IgD-negative memory B cell (primary cell): ENCODE measurements around the gene NUDCD3. TPM values are rescaled to one million over a fixed set of nuclear protein-coding genes. Genes with fewer than 3 reads are reported as not detected.

Experiments used
- H3K27ac Mint-ChIP-seq, 3 donors: one replicate each; pipeline ENCODE4 v1.8.0; 2020 to 2022; ENCODE audit warnings: mild to moderate bottlenecking in 3 of 3, mixed read lengths in 3 of 3, moderate library complexity in 1 of 3
- H3K27me3 Mint-ChIP-seq: one replicate; pipeline ENCODE4 v1.8.0; 2021; ENCODE audit warnings: mixed read lengths
- H3K36me3 Mint-ChIP-seq: one replicate; pipeline ENCODE4 v1.8.0; 2020; ENCODE audit warnings: mild to moderate bottlenecking, mixed read lengths
- H3K4me1 Mint-ChIP-seq, 3 donors: one replicate each; pipeline ENCODE4 v1.8.0; 2020 to 2022; ENCODE audit warnings: mixed read lengths in 3 of 3, mild to moderate bottlenecking in 1 of 3
- H3K4me3 Mint-ChIP-seq, 4 donors: one replicate each; pipeline ENCODE4 v1.8.0; 2020 to 2022; ENCODE audit warnings: mild to moderate bottlenecking in 4 of 4, mixed read lengths in 4 of 4, moderate library complexity in 3 of 4
- H3K9me3 Mint-ChIP-seq, 3 donors: one replicate each; pipeline ENCODE4 v1.8.0; 2020 to 2021; ENCODE audit warnings: mixed read lengths in 3 of 3, mild to moderate bottlenecking in 1 of 3
- polyA plus RNA-seq: library from polyadenylated mRNA; unstranded; fragments of 300-500 nt; fragmentation: Illumina TruSeq; gene quantifications from one replicate; pipeline ENCODE4 v1.2.3, GENCODE V29; 2021

Gene NUDCD3
- 57.4 TPM for polyA plus RNA-seq

DNA sequence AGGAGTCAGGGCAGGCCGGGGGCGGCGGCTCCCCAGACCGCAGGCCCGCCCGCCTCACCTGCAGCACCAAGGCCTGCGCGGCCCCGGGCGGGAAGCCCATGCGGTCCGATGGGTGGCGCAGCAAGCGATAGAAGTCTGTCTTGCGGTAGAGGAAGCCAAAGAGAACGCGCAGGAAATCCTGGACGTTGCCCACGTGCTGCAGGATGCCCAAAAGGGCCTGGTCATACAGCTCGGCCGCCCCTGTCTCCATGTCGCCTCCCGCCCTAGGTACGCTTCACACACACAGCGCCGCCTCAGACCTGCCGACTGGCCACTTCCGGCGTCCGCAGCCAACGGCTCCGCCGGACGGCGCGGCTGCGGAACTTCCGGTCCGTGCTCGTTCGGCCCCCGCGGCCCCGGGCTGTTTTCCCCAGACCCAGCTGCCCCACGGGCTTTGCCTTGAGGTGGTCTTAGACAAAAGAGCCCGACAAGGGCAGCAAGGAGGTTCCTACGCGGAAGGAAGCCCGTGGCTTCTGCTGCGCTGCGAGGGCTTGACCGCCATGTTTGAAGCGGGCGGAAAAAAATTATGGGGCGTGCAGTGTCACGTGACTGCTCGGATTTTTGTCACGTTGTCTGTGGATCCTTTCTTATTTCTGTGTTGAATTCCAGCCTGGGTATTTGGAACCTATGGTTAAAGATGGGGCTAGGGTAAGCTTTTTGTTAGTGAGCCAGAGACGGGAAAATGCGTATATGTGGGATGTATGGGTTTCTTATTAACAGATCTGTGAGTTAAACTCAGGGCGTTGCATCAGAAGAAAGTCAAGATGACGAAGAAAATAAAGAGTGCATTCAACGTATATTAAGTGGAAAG, at the start of gene NUDCD3:
Gene NUDCD3 (minus strand): TSS at position 308 of the 850 bp plus-strand sequence. CDS start 58 bp downstream, at position 250.
- no peaks in the 10 kb centered on the region for H3K27me3 Mint-ChIP-seq
- peaks cover 24 to 40% (median 30%) of the 10 kb centered on the region in 3 donors for H3K4me1 Mint-ChIP-seq

DNA sequence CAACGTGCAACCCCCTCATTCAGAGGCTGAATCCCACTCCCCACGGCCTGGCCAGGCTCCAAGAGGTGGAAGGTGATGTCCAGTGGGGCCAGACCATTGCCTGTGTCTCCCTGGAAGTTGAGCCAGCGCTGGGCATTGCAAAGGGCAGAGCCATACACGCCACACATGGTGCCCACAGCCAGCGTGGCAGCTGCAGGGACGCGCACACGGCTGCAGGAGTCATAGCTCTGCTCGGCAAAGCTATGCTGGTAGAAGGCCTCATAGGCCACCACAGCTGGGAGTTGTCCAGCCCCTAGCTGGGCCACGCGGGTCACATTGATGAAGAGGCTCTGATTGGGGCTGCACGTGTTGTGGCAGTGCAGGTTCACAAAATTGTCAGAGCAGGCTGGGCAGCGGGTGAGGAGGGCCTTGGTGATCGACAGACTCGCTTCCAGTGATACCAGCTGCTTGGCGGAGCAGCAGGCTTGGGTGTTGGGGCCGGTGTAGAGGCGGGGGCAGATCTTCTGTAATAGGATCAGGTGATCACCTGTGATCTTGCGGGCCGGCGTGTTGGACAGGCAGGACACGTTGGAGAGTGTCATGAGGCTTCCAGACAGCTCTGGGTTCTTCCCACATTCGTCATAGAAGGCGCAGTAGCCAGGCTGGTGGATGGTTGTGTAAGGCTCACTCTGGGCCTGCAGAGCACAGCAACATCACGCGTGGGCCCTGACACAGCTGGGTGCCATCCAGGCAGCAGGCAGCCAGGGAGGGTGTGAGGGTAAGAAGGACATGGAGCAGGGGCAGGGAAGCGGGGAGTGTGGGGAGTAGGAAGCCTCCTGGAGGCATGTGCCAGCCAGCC, 49.4 kb upstream of the NUDCD3 start:
- Mint-ChIP-seq H3K4me1 (no peaks in the 10 kb centered on the region), H3K9me3 (no peaks in the 10 kb centered on the region), H3K4me3 (no peak overlapping the region), H3K27ac (no peak overlapping the region), H3K36me3 (peaks cover 3% of the 10 kb centered on the region), H3K27me3 (peaks cover 5% of the 10 kb centered on the region)

More for the DNA sequence above, at the start of gene NUDCD3:
- Mint-ChIP-seq H3K4me3 (peak within 1 kb of the TSS; percentile 89 to 100 (median 93)), H3K9me3 (no peaks in the 10 kb centered on the region), H3K27ac (peak within 1 kb of the TSS; percentile 87 to 99 (median 93)), H3K36me3 (no peaks in the 10 kb centered on the region)

DNA sequence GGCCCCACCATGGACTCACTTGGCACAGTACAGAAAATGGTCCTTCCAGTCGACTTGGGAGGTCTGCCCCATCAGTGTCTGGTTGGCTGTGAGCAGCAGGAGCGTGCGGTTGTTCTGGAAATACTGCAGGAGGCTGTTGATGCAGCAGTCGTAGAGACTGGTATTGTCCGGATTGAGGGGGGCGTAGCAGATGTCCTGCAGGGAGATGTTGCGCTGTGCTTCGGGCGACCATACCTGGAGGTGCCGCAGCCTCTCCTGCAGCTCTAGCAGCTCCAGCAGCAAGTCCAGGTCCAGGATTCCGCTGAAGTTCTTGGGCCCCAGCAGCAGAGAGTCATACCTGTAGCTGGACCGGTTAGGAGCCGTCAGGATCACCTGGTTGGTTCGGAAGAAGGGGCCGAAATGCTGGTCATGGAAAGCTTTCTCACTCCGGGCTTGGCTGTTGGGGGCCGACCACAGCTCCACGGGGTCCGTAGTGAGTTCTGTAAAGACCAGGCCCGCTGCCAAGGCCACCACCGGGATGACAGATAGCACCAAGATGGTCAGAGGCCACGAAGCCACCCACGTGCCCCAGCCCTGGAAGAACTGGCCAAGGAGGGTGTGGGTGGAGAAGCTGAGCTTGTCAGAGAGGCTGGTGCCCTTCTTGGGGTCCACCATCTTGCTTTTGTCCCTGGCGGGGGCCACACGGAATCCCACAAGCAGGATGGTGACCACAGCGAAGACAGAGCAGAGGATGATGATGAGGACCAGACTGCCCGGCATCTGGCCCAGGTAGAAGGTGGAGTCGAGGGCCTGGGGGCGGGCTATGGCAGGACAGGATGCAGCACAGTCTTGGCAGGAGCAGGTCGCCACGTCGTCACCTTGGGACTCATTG, 48.6 kb upstream of the NUDCD3 start:
- no peak overlapping the region for H3K27ac Mint-ChIP-seq
- no peak overlapping the region for H3K4me3 Mint-ChIP-seq
- H3K36me3 Mint-ChIP-seq, result peaks cover 3% of the 10 kb centered on the region
- H3K27me3 Mint-ChIP-seq, result peaks cover 5% of the 10 kb centered on the region
- no peaks in the 10 kb centered on the region for H3K9me3 Mint-ChIP-seq
- no peaks in the 10 kb centered on the region for H3K4me1 Mint-ChIP-seq

DNA sequence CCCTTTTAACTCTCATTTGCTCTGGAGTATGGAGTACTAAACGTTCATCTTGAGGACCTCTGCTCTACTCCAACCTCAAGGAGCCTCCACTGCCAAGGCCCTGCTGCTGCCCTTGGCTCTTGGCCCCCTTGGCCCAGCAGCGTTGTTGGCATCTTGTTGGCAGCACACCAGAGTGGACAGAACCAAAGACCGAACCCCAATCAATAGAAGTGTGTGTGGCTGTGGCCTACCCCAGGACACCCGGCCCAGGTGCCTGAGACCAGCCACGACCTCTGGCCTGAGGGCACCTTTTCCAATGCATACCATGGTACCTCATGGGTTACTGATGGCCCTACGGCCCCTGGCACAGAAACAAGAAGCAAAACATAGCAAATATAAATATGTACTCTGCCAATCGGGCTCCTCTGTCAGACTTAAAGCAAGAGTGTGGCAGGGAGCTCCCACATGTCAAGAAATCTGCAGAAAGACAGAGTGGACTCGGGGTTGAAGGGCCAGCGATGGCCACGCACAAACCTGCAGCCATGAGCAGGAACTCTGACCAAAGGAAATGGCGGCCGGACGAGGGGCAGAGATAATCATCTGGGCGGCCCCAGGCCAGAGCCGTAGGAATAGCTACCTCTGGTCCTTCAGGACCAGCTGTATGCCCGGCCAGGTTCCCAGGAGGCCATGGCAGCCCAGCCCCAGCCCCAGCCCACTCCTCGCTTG, 47.8 kb upstream of the NUDCD3 start:
- H3K27me3 Mint-ChIP-seq, result no peaks in the 10 kb centered on the region
- H3K9me3 Mint-ChIP-seq, result no peaks in the 10 kb centered on the region

DNA sequence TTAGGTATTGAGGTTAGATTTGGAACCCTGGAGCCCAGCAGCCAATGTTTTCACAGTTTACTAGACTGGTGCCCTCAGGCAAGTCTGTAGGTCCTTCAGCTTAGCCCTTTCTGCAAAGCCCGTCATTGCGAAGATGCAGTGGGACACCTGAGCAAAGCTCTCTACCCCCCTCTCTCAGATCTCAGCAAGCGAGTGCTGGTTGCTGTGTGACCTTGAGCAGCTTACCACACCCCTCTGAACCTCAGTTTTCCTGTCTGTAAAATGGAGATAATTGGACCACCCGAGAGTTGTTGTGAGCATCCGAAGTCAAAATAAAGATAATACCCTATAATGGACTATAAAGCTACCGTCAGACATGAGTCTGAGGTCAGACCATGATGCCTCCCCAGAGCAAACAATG, 47.0 kb upstream of the NUDCD3 start:
- Mint-ChIP-seq H3K9me3 (no peaks in the 10 kb centered on the region), H3K4me3 (no peak overlapping the region), H3K4me1 (peaks cover 0 to 3% (median 0%) of the 10 kb centered on the region in 3 donors), H3K27ac (no peak overlapping the region), H3K27me3 (no peaks in the 10 kb centered on the region), H3K36me3 (peaks cover 3% of the 10 kb centered on the region)

More for the DNA sequence above, 47.8 kb upstream of the NUDCD3 start:
- Mint-ChIP-seq H3K4me3 (no peak overlapping the region), H3K4me1 (no peaks in the 10 kb centered on the region), H3K36me3 (peaks cover 3% of the 10 kb centered on the region), H3K27ac (peak overlapping the region in 1 of 3 donors; percentile 37)

DNA sequence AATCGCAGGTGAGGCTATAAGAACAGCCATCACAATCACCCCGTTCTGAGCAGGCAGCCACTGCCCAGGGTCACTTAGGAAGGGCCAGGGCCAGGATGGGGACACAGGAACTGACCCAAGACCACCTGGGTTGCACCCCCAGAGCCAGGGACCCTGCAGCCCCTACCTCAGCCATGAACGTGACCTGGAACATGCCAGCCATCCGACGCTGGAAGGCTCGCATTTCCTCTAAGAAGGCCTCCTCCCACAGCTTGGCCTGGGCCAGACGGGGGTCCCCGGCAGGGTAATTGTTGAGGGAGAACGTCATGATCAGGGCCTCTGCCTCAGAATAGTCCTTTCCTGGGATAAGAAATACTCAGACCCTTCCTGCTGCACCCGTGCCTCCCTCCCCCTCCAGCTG, 45.6 kb upstream of the NUDCD3 start:
- Mint-ChIP-seq H3K27ac (no peak overlapping the region), H3K4me1 (peaks cover 0 to 6% (median 2%) of the 10 kb centered on the region in 3 donors), H3K4me3 (no peak overlapping the region), H3K9me3 (no peaks in the 10 kb centered on the region), H3K36me3 (peaks cover 3% of the 10 kb centered on the region), H3K27me3 (no peaks in the 10 kb centered on the region)

DNA sequence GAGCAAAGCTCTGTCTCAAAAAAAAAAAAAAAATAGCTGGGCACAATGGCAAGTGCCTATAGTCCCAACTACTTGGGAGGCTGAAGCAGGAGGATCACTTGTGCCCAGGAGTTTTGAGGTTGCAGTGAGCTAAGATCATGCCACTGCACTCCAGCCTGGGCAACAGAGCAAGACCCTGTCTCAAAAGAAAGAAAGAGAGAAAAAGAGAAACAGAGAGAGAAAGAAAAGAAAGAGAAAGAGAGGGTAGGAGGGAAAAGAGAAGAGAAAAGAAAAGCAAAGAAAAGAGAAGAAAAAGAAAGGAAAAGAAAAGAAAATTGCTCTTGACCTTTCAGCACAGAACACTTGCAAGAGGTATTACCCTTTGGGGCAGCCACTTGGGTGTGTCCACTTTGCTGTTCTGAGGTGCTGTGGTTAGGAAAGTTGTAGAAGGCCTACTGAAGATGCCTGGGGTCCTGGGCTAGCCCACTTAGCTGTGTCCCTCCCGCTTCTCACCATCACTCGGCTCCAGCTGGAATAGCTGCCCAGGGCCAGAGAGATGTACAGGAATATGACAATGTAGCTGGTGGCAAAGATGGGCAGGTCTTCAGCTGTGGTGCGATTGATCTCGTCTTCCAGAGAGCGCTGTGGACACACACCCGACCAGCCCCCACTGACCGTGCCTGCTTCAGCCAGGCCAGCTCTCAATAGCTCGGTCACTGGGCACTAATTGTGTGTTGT, 45.0 kb upstream of the NUDCD3 start:
- Mint-ChIP-seq H3K4me3 (no peak overlapping the region), H3K36me3 (peaks cover 3% of the 10 kb centered on the region), H3K27me3 (peaks cover 5% of the 10 kb centered on the region)

DNA sequence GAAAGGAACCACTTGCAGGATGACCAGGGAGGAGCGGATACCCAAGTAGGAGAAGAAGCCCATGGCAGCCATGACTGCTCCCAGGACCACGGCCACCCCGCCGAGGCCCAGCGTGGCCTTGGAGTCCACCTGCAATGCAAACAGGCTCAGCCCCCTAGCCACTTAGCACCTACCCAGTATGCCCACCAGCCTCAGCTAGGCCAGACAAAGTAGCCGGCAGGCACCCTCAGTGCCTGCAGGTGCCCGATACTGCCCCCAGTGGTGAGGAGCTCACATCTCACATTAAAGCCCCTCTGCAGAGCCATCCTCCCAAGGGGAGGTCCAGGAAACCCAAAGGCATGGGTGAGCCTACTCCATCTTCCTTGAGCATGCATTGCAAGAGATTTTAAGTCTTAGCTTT, 44.0 kb upstream of the NUDCD3 start:
- H3K9me3 Mint-ChIP-seq, result no peaks in the 10 kb centered on the region
- H3K27ac Mint-ChIP-seq, result peak overlapping the region in 1 of 3 donors; percentile 31
- no peaks in the 10 kb centered on the region for H3K36me3 Mint-ChIP-seq
- peaks cover 0 to 7% (median 4%) of the 10 kb centered on the region in 3 donors for H3K4me1 Mint-ChIP-seq
- H3K4me3 Mint-ChIP-seq, result no peak overlapping the region
- H3K27me3 Mint-ChIP-seq, result peaks cover 5% of the 10 kb centered on the region

More for the DNA sequence above, 45.0 kb upstream of the NUDCD3 start:
- no peaks in the 10 kb centered on the region for H3K9me3 Mint-ChIP-seq
- peaks cover 0 to 7% (median 4%) of the 10 kb centered on the region in 3 donors for H3K4me1 Mint-ChIP-seq
- H3K27ac Mint-ChIP-seq, result no peak overlapping the region

DNA sequence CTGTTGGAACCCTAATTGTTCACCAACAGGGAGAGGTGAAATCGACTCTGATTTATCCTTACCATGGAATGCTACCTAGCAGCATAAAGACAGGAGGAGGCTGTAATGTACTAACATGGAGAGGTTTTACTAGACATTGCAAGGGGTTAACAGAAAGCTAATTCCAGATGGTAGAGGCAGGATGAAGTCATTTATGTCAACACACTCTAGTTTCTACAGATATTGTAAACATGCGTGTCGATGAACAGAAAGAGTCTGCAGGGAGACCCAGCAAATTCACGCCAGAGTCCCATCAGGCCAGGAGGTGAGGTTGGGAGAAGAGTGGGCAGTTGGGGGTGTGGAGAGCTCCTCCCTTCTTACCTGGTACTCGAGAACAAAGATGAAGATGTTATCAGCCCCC, 43.6 kb upstream of the NUDCD3 start:
- H3K9me3 Mint-ChIP-seq, result no peaks in the 10 kb centered on the region

DNA sequence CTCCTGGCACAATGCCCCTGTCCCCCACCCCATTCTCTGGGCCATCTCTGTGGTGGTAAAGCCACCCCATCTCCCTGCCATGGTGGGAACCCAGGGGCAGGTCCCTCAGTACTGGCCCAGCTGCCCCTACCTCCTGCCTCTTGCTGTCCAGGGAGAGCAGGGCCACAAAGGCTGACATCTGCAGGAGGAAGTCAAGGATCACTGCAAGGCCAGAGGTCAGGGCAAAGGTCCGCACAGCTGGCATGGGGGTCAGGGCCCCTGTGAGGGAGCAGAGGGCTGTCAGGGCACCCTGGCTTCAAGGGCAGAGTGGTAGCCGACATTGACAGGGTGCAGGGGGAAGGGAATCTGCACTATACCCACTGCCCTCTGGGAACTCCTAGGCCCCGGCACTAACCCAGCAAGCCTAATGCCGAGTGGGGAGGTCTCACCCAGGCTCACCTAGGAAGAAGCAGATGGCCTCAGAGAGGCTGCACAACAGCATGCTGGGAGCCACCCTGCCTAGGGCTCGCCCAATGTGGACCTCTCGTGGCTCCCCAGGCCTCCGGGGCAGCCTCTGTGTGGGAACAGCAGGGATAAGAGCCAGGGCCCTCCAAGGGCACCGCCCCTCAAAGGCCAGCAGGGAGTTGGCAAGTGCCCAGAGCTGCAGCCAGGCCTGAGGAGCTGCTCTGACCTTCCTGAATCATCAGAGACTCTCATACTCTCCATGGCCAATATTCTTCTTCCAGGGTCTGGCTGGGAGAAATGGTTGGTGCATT, 43.0 kb upstream of the NUDCD3 start:
- Mint-ChIP-seq H3K9me3 (no peaks in the 10 kb centered on the region), H3K27me3 (peaks cover 5% of the 10 kb centered on the region), H3K4me1 (peaks cover 0 to 7% (median 4%) of the 10 kb centered on the region in 3 donors), H3K36me3 (no peaks in the 10 kb centered on the region), H3K27ac (no peak overlapping the region), H3K4me3 (no peak overlapping the region)

More for the DNA sequence above, 43.6 kb upstream of the NUDCD3 start:
- Mint-ChIP-seq H3K27me3 (peaks cover 5% of the 10 kb centered on the region), H3K4me3 (no peak overlapping the region), H3K36me3 (no peaks in the 10 kb centered on the region), H3K27ac (no peak overlapping the region), H3K4me1 (peaks cover 0 to 7% (median 4%) of the 10 kb centered on the region in 3 donors)

DNA sequence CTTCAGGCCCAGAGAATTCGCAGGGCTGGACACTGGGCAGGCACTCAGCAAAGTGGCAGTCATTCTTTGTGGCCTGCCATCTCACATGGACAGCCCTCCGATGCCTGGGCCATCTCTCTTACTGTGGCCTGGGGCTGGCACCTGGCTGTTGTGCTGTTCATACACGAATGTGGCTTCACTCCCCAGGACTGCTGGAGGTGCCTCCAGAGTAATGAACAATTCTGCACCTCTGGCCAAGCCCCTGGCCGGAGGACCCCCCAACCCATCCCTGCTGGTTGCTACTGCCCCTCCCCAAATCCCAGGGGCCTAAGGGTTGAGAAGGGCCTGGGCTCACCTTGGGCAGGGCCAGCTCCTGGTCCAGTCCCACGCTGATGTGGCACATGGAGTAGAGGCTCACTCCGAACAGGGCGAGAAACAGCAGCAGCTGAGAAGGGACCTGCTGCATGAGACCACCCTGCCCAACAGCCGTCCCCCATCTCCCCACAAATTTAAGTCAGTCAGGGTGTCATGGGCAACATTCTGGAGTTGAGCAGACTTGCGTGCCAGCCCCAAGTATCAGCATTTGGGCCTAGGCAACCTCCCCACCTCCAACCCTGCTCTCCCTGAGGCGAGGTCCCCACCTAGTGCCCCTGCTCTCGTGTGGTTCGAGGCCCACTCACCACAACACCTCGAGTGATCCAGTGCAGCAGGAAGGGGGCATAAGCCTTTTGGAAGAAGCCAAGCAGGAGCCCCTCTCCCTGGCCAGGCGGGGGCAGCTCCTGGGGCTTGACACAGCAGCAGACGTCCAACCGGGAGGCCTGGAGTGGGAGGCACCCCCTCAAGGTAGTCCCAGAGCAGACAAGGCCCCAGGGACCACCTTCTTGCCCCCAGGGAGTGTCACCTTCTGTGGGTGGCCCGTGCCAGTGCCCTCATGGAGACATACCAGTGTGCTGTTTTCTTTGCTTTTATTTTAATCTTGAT, 41.2 kb upstream of the NUDCD3 start:
- Mint-ChIP-seq H3K4me1 (peaks cover 0 to 7% (median 4%) of the 10 kb centered on the region in 3 donors), H3K27ac (peak overlapping the region in 1 of 3 donors; percentile 53), H3K36me3 (no peaks in the 10 kb centered on the region), H3K27me3 (peaks cover 5% of the 10 kb centered on the region), H3K4me3 (peak overlapping the region in 1 of 4 donors; percentile 32), H3K9me3 (no peaks in the 10 kb centered on the region)

DNA sequence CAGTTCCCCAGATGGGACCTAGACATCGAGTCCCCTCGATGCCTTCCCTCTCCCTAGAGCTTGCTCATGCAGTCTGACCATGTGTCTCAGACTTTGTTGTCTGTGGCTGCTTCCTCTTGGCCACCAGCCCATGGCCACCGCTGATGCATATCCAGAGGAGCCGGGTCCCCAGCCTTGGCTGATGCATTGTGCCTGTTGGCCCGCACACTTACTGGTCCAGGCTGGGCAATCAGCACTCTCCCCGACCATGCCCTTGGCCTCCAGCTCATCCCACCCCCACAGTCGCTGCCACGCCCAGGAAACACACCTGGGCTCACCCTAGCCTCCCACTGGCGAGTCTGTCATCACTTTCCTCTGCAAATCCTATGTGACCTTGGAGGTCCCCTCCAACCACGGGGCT, 40.5 kb upstream of the NUDCD3 start:
- Mint-ChIP-seq H3K27me3 (peaks cover 5% of the 10 kb centered on the region), H3K9me3 (no peaks in the 10 kb centered on the region), H3K4me3 (no peak overlapping the region), H3K36me3 (no peaks in the 10 kb centered on the region), H3K4me1 (peaks cover 0 to 7% (median 4%) of the 10 kb centered on the region in 3 donors), H3K27ac (no peak overlapping the region)
